CD4-positive, CD25-positive, alpha-beta regulatory T cell (primary cell): Measurements from ENCODE around the gene RAD51B. TPM values are rescaled to one million over a fixed set of nuclear protein-coding genes. Genes with fewer than 3 reads are reported as not detected.

Experiments used
- ATAC-seq, 2 donors: fragments of 150-1000 bp; cut with Tn5 transposase; one replicate each; pipeline ENCODE4 v1.10.0; 2021; ENCODE audit warnings: low read depth in 2 of 2, moderate number of reproducible peaks in 2 of 2, moderate library complexity in 1 of 2
- DNase-seq, 3 donors: peaks; one replicate each; pipeline versions ENCODE4 v3.0.0 to v3.0.0-alpha.2; 2012 to 2022; ENCODE audit warnings: mixed read lengths in 1 of 3
- H3K27ac ChIP-seq: one replicate; pipeline ENCODE4 v1.7.0; 2013; ENCODE audit warnings: mild to moderate bottlenecking, low read length; ENCODE audit not compliant: insufficient read depth, poor library complexity, severe bottlenecking
- H3K27me3 ChIP-seq: one replicate; pipeline ENCODE4 v1.7.0; 2013; ENCODE audit warnings: low read length; ENCODE audit not compliant: control insufficient read depth, insufficient read depth
- H3K36me3 ChIP-seq: one replicate; pipeline ENCODE4 v1.7.0; 2013; ENCODE audit warnings: mild to moderate bottlenecking, low read length, moderate library complexity; ENCODE audit not compliant: control insufficient read depth, insufficient read depth
- H3K4me1 ChIP-seq: 2 replicates; pipeline ENCODE4 v1.7.0; 2013; ENCODE audit warnings: mild to moderate bottlenecking, low read length; ENCODE audit not compliant: insufficient read depth, control insufficient read depth, poor library complexity, severe bottlenecking
- H3K4me3 ChIP-seq: one replicate; pipeline ENCODE4 v1.7.0; 2013; ENCODE audit warnings: low read depth, mild to moderate bottlenecking, low read length, moderate library complexity
- H3K9me3 ChIP-seq, 2 experiments: 1 replicate in 1 of 2; 2 replicates in 1 of 2; pipeline ENCODE4 v1.7.0; 2013; ENCODE audit warnings: low read length in 2 of 2, mild to moderate bottlenecking in 1 of 2, moderate library complexity in 1 of 2; ENCODE audit not compliant: control insufficient read depth in 2 of 2
- H3K27ac Mint-ChIP-seq, 3 donors: one replicate each; pipeline ENCODE4 v1.8.0; 2020 to 2022; ENCODE audit warnings: mild to moderate bottlenecking in 3 of 3, mixed read lengths in 3 of 3, moderate library complexity in 2 of 3
- H3K27me3 Mint-ChIP-seq: one replicate; pipeline ENCODE4 v1.8.0; 2022; ENCODE audit warnings: mild to moderate bottlenecking, mixed read lengths
- H3K36me3 Mint-ChIP-seq: one replicate; pipeline ENCODE4 v1.8.0; 2020; ENCODE audit warnings: mixed read lengths
- H3K4me1 Mint-ChIP-seq, 4 donors: one replicate each; pipeline ENCODE4 v1.8.0; 2020 to 2022; ENCODE audit warnings: mixed read lengths in 4 of 4, mild to moderate bottlenecking in 1 of 4
- H3K4me3 Mint-ChIP-seq, 4 donors: one replicate each; pipeline ENCODE4 v1.8.0; 2020 to 2022; ENCODE audit warnings: mild to moderate bottlenecking in 4 of 4, mixed read lengths in 4 of 4, moderate library complexity in 3 of 4
- H3K9me3 Mint-ChIP-seq, 7 donors: one replicate each; pipeline ENCODE4 v1.8.0; 2020 to 2022; ENCODE audit warnings: mixed read lengths in 7 of 7, mild to moderate bottlenecking in 3 of 7, moderate library complexity in 2 of 7
- polyA plus RNA-seq, 4 donors: library from polyadenylated mRNA; unstranded; fragments of 300-500 nt; fragmentation: Illumina TruSeq; gene quantifications; one replicate each; pipeline ENCODE4 v1.2.3, GENCODE V29; 2021
- total RNA-seq: library from RNA; stranded (reverse); gene quantifications from one replicate; pipeline ENCODE4 v1.2.3, GENCODE V29; 2022

The RAD51B gene
- total and polyA plus RNA-seq, 5 donors from 2014 or later = 19.1 to 40.2 (median 28.1) TPM

GRCh38 chr14:68159701-68160633 lies 340.4 kb downstream of the RAD51B start:
- Mint-ChIP-seq H3K4me3 (no peak overlapping the region), H3K27me3 (no peaks in the 10 kb centered on the region), H3K27ac (no peak overlapping the region), H3K9me3 (no peaks in the 10 kb centered on the region), H3K36me3 (no peaks in the 10 kb centered on the region), H3K4me1 (peaks cover 0 to 3% (median 0%) of the 10 kb centered on the region in 4 donors)
- H3K27me3 ChIP-seq = no peaks in the 10 kb centered on the region
- H3K36me3 ChIP-seq = no peaks in the 10 kb centered on the region
- no peaks in the 10 kb centered on the region for H3K4me1 ChIP-seq
- H3K9me3 ChIP-seq = no peaks in the 10 kb centered on the region
- ATAC-seq = no peak
- no peak overlapping the region for H3K4me3 ChIP-seq
- H3K27ac ChIP-seq = no peak overlapping the region
- DNase-seq = no peak

- H3K4me1 Mint-ChIP-seq = peaks cover 0 to 3% (median 0%) of the 10 kb centered on the region in 4 donors
- ATAC-seq (no peak), DNase-seq (no peak)
- no peaks in the 10 kb centered on the region for H3K27me3 ChIP-seq
- no peaks in the 10 kb centered on the region for H3K36me3 Mint-ChIP-seq
- H3K4me1 ChIP-seq = no peaks in the 10 kb centered on the region
- no peaks in the 10 kb centered on the region for H3K36me3 ChIP-seq
- no peaks in the 10 kb centered on the region for H3K9me3 Mint-ChIP-seq
- no peak overlapping the region for H3K27ac Mint-ChIP-seq
- H3K4me3 ChIP-seq = no peak overlapping the region
- H3K27me3 Mint-ChIP-seq = no peaks in the 10 kb centered on the region
- H3K27ac ChIP-seq = no peak overlapping the region
- H3K4me3 Mint-ChIP-seq = no peak overlapping the region
- H3K9me3 ChIP-seq = no peaks in the 10 kb centered on the region
These were observed 341.4 kb downstream of the RAD51B start for GRCh38 chr14:68160779-68161546.

- H3K9me3 Mint-ChIP-seq = no peaks in the 10 kb centered on the region
- H3K27ac Mint-ChIP-seq = no peak overlapping the region
- H3K36me3 Mint-ChIP-seq = no peaks in the 10 kb centered on the region
- no peak overlapping the region for H3K4me3 ChIP-seq
- no peak overlapping the region for H3K4me3 Mint-ChIP-seq
- H3K27ac ChIP-seq = no peak overlapping the region
- ATAC-seq = no peak
- no peaks in the 10 kb centered on the region for H3K9me3 ChIP-seq
- no peaks in the 10 kb centered on the region for H3K27me3 ChIP-seq
- peaks cover 0 to 11% (median 2%) of the 10 kb centered on the region in 4 donors for H3K4me1 Mint-ChIP-seq
- H3K4me1 ChIP-seq = no peaks in the 10 kb centered on the region
- DNase-seq = no peak
- no peaks in the 10 kb centered on the region for H3K36me3 ChIP-seq
- H3K27me3 Mint-ChIP-seq = no peaks in the 10 kb centered on the region
These were observed 343.3 kb downstream of the RAD51B start for GRCh38 chr14:68162887-68163286.

- Histone ChIP-seq H3K4me1 (no peaks in the 10 kb centered on the region), H3K36me3 (no peaks in the 10 kb centered on the region), H3K27me3 (no peaks in the 10 kb centered on the region), H3K27ac (no peak overlapping the region), H3K9me3 (no peaks in the 10 kb centered on the region), H3K4me3 (no peak overlapping the region)
- Mint-ChIP-seq H3K9me3 (no peaks in the 10 kb centered on the region), H3K36me3 (no peaks in the 10 kb centered on the region), H3K4me1 (peaks cover 0 to 11% (median 0%) of the 10 kb centered on the region in 4 donors), H3K4me3 (no peak overlapping the region), H3K27ac (no peak overlapping the region), H3K27me3 (no peaks in the 10 kb centered on the region)
- ATAC-seq (no peak), DNase-seq (no peak)
These were observed 345.1 kb downstream of the RAD51B start for GRCh38 chr14:68164711-68165113.

- Mint-ChIP-seq H3K9me3 (no peaks in the 10 kb centered on the region), H3K27ac (no peak overlapping the region), H3K4me3 (no peak overlapping the region), H3K27me3 (no peaks in the 10 kb centered on the region), H3K36me3 (no peaks in the 10 kb centered on the region), H3K4me1 (peaks cover 0 to 11% (median 0%) of the 10 kb centered on the region in 4 donors)
- no peaks in the 10 kb centered on the region for H3K9me3 ChIP-seq
- DNase-seq (no peak), ATAC-seq (no peak)
- no peak overlapping the region for H3K27ac ChIP-seq
- no peaks in the 10 kb centered on the region for H3K4me1 ChIP-seq
- no peak overlapping the region for H3K4me3 ChIP-seq
- no peaks in the 10 kb centered on the region for H3K27me3 ChIP-seq
- H3K36me3 ChIP-seq = no peaks in the 10 kb centered on the region
These were observed 345.8 kb downstream of the RAD51B start for GRCh38 chr14:68165274-68165843.

- Mint-ChIP-seq H3K9me3 (no peaks in the 10 kb centered on the region), H3K4me1 (peaks cover 0 to 11% (median 0%) of the 10 kb centered on the region in 4 donors), H3K27ac (no peak overlapping the region), H3K4me3 (no peak overlapping the region), H3K36me3 (peaks cover 1% of the 10 kb centered on the region), H3K27me3 (no peaks in the 10 kb centered on the region)
- Histone ChIP-seq H3K27ac (no peak overlapping the region), H3K4me1 (no peaks in the 10 kb centered on the region), H3K36me3 (no peaks in the 10 kb centered on the region), H3K9me3 (no peaks in the 10 kb centered on the region), H3K27me3 (no peaks in the 10 kb centered on the region), H3K4me3 (no peak overlapping the region)
- ATAC-seq (no peak), DNase-seq (no peak)
These were observed 347.3 kb downstream of the RAD51B start for GRCh38 chr14:68166731-68167382.

- no peak for ATAC-seq
- H3K36me3 Mint-ChIP-seq = peaks cover 4% of the 10 kb centered on the region
- H3K27ac Mint-ChIP-seq = no peak overlapping the region
- DNase-seq = no peak
- H3K4me3 ChIP-seq = no peak overlapping the region
- peaks cover 0 to 11% (median 0%) of the 10 kb centered on the region in 4 donors for H3K4me1 Mint-ChIP-seq
- no peak overlapping the region for H3K4me3 Mint-ChIP-seq
- H3K36me3 ChIP-seq = no peaks in the 10 kb centered on the region
- no peaks in the 10 kb centered on the region for H3K27me3 Mint-ChIP-seq
- H3K27ac ChIP-seq = no peak overlapping the region
- H3K9me3 ChIP-seq = no peaks in the 10 kb centered on the region
- H3K27me3 ChIP-seq = no peaks in the 10 kb centered on the region
- no peaks in the 10 kb centered on the region for H3K9me3 Mint-ChIP-seq
- H3K4me1 ChIP-seq = no peaks in the 10 kb centered on the region
These were observed 348.0 kb downstream of the RAD51B start for GRCh38 chr14:68167383-68168087.
